SH-SY5Y (cell line): ENCODE results near the gene RAPGEF1.

Source experiments
- GATA2 ChIP-seq: IDR thresholded peaks from 2 replicates; pipeline ENCODE4 v1.6.1; 2011; ENCODE audit warnings: mild to moderate bottlenecking, low read depth, low read length
- GATA3 ChIP-seq: IDR thresholded peaks from 2 replicates; pipeline ENCODE4 v1.6.1; 2011; ENCODE audit warnings: low read depth, mild to moderate bottlenecking, low read length, moderate library complexity

GRCh38 chr9:131651599-131651998 lies 88.3 kb downstream of the RAPGEF1 start:
- TF ChIP-seq GATA3 (no peak), GATA2 (no peak)
